ENCODE measurements around the gene PRSS33. TPM values are rescaled to one million over a fixed set of nuclear protein-coding genes. Genes with fewer than 3 reads are reported as not detected.
A peak's percentile ranks its signal among the peaks of the same experiment; 100 is the strongest.

The PRSS33 gene
- total RNA-seq, 1 experiment from 2014 or later: not detected

- TF ChIP-seq, protein P1, sequence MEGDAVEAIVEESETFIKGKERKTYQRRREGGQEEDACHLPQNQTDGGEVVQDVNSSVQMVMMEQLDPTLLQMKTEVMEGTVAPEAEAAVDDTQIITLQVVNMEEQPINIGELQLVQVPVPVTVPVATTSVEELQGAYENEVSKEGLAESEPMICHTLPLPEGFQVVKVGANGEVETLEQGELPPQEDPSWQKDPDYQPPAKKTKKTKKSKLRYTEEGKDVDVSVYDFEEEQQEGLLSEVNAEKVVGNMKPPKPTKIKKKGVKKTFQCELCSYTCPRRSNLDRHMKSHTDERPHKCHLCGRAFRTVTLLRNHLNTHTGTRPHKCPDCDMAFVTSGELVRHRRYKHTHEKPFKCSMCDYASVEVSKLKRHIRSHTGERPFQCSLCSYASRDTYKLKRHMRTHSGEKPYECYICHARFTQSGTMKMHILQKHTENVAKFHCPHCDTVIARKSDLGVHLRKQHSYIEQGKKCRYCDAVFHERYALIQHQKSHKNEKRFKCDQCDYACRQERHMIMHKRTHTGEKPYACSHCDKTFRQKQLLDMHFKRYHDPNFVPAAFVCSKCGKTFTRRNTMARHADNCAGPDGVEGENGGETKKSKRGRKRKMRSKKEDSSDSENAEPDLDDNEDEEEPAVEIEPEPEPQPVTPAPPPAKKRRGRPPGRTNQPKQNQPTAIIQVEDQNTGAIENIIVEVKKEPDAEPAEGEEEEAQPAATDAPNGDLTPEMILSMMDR (conservative IDR thresholded peaks at IDR 0.05): no peak
- H3K27ac Mint-ChIP-seq: peak overlapping the region; percentile 40 to 87 (median 49); a peak in 5 of 7 replicates
- Histone ChIP-seq H3K27ac (ENCODE audit: insufficient read length, low read depth, low read length) (no peak overlapping the region), H3K18ac (ENCODE audit: insufficient read length, low read depth, low read length) (no peak overlapping the region), H3T11ph (ENCODE audit: low read length) (no peak overlapping the region), H3K23ac (ENCODE audit: insufficient read length, low read depth, low read length) (no peak overlapping the region), H3K4me1 (ENCODE audit: insufficient read depth, low read length) (peaks cover 3% of the 10 kb centered on the region; the same call in 1 of the 2 replicates), H3K4ac (ENCODE audit: low read depth, low read length) (no peak overlapping the region), H2BK120ac (ENCODE audit: low read depth, low read length, poor library complexity, severe bottlenecking) (no peak overlapping the region), H4K20me1 (ENCODE audit: control insufficient read depth, insufficient read depth, insufficient read length) (no peaks in the 10 kb centered on the region), H2BK5ac (ENCODE audit: insufficient read length, low read length) (no peak overlapping the region), H4K5ac (ENCODE audit: insufficient read length, low read depth, low read length) (no peak overlapping the region), H3K56ac (ENCODE audit: insufficient read length, low read depth, low read length) (no peak overlapping the region), H3K23me2 (ENCODE audit: insufficient read length, low read depth, low read length, poor library complexity, severe bottlenecking) (peaks cover 8% of the 10 kb centered on the region), H3K27me3 (ENCODE audit: insufficient read depth, low read length) (no peaks in the 10 kb centered on the region), H3K4me2 (ENCODE audit: insufficient read depth, insufficient read length, low read length) (peak overlapping the region; percentile 71), H2AFZ (ENCODE audit: low read length) (no peak overlapping the region), H3K79me1 (ENCODE audit: insufficient read depth, low read depth, low read length, poor library complexity, severe bottlenecking) (peaks cover 13% of the 10 kb centered on the region), H4K8ac (replicated peaks; ENCODE audit: insufficient read length, low read depth, low read length) (no peak overlapping the region), H3K9ac (ENCODE audit: extremely low read depth, insufficient read length, low read length) (no peak overlapping the region), H2BK15ac (ENCODE audit: low read depth, low read length) (no peak overlapping the region), H3K79me2 (ENCODE audit: insufficient read depth, low read length) (peaks cover 51% of the 10 kb centered on the region), H2BK12ac (ENCODE audit: insufficient read length, low read depth, low read length) (no peak overlapping the region), H3K9me3 (ENCODE audit: control insufficient read depth, low read depth, low read length) (no peaks in the 10 kb centered on the region), H4K91ac (ENCODE audit: insufficient read length, low read depth, low read length) (no peak overlapping the region), H2AK5ac (ENCODE audit: insufficient read length, low read length) (no peak overlapping the region), H2BK20ac (ENCODE audit: low read depth, low read length, poor library complexity, severe bottlenecking) (no peak overlapping the region), H3K14ac (ENCODE audit: insufficient read depth, low read length) (no peak overlapping the region)
- H3K9me3 Mint-ChIP-seq: peaks cover 5 to 6% of the 10 kb centered on the region in 2 experiments; a peak in 3 of 5 replicates
- H3K36me3 Mint-ChIP-seq (ENCODE audit: insufficient read depth in 1 of 3, low read depth in 3 of 3): peaks cover 65 to 72% (median 70%) of the 10 kb centered on the region in 3 experiments
- DNase-seq: no peak
- peaks cover 2% of the 10 kb centered on the region; the same call in 1 of the 2 replicates for H3K27me3 Mint-ChIP-seq (ENCODE audit: low read depth)
- WGBS (ENCODE audit: extremely low coverage, insufficient read length, low lambda C conversion rate): 100% methylated on average over 1 of the region's 3 CpGs
- peaks cover 38 to 41% of the 10 kb centered on the region in 2 experiments for H3K4me1 Mint-ChIP-seq
- peak overlapping the region; percentile 90 to 94 for H3K4me3 Mint-ChIP-seq
These were observed 32.2 kb downstream of the PRSS33 start for GRCh38 chr16:2755158-2755557.
